ENCODE results near the gene FBP2. TPM values are rescaled to one million over a fixed set of nuclear protein-coding genes. Genes with fewer than 3 reads are reported as not detected.

Gene FBP2
- total and polyA plus RNA-seq, 2 donors (not counting 1 experiment from before 2014, with no cell fraction given), result not detected

DNA sequence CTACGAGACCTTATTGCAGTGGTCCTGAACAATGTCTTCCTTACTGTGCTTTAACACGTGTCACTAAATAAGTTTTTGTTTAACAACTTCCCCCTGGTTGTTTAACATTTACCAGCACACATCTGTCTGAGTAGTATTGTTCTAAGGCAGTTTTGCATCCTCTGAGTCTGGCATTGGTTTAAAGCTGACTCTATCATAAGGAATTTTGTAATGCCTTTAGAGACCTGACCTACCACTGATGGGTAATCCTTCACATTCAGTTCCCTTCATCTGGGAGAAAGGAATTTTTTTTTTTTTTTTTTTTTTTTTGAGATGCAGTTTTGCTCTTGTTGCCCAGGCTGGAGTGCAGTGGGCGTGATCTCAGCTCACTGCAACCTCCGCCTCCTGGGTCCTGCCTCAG lies 58.7 kb downstream of the FBP2 start:
- Histone ChIP-seq H3K4me3 (replicated peaks in 1 of 4; ENCODE audit: control extremely low read depth in 1 of 4, insufficient read depth in 1 of 4, low read depth in 3 of 4, low read length in 4 of 4) (no peak overlapping the region), H3K9ac (ENCODE audit: insufficient read depth, low read length) (no peak overlapping the region), H4K20me1 (ENCODE audit: control insufficient read depth, extremely low read depth, insufficient read depth, low read length) (no peaks in the 10 kb centered on the region), H3K79me2 (ENCODE audit: control insufficient read depth, insufficient read depth, low read length) (no peaks in the 10 kb centered on the region), H3K27me3 (ENCODE audit: control insufficient read depth, insufficient read depth, low read length) (no peaks in the 10 kb centered on the region), H2AFZ (ENCODE audit: low read length) (no peak overlapping the region), H3K4me1 (ENCODE audit: control insufficient read depth, extremely low read depth, insufficient read depth, low read length) (no peaks in the 10 kb centered on the region), H3K36me3 (ENCODE audit: control insufficient read depth, insufficient read depth, low read length) (no peaks in the 10 kb centered on the region), H3K4me2 (ENCODE audit: extremely low read depth, insufficient read depth, low read length) (no peak overlapping the region), H3K9me3 (ENCODE audit: control insufficient read depth, insufficient read depth, low read depth, low read length) (no peaks in the 10 kb centered on the region), H3K27ac (ENCODE audit: insufficient read depth, low read length) (no peak overlapping the region)
- TF ChIP-seq, protein P1, sequence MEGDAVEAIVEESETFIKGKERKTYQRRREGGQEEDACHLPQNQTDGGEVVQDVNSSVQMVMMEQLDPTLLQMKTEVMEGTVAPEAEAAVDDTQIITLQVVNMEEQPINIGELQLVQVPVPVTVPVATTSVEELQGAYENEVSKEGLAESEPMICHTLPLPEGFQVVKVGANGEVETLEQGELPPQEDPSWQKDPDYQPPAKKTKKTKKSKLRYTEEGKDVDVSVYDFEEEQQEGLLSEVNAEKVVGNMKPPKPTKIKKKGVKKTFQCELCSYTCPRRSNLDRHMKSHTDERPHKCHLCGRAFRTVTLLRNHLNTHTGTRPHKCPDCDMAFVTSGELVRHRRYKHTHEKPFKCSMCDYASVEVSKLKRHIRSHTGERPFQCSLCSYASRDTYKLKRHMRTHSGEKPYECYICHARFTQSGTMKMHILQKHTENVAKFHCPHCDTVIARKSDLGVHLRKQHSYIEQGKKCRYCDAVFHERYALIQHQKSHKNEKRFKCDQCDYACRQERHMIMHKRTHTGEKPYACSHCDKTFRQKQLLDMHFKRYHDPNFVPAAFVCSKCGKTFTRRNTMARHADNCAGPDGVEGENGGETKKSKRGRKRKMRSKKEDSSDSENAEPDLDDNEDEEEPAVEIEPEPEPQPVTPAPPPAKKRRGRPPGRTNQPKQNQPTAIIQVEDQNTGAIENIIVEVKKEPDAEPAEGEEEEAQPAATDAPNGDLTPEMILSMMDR (conservative IDR thresholded peaks at IDR 0.05 in 1 of 2, IDR thresholded peaks at IDR 0.05 in 1 of 2; ENCODE audit: low read depth in 1 of 2, low read length in 2 of 2), result no peak
- TF ChIP-seq EZH2 (IDR thresholded peaks at IDR 0.05; ENCODE audit: low read length, missing control alignments), result no peak
- DNase-seq (ENCODE audit: low read depth in 2 of 2), result peak in 1 of 2 donors; percentile 18

DNA sequence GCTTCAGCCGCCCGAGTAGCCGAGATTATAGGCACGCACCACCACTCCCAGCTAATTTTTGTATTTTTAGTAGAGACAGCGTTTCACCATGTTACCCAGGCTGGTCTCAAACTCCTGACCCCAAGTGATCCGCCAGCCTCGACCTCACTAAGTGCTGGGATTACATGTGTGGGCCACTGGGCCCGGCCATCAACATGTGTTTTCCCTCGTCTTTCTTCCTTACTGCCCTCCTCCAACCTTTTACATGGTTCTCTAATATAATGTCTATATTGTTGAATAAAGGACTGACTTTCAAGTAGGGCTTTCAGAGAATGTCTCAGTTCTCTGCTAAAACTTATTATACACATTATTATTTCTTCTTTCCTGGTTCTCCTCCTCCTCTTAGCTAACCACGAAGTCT lies 60.0 kb downstream of the FBP2 start:
- Histone ChIP-seq H4K20me1 (ENCODE audit: control insufficient read depth, extremely low read depth, insufficient read depth, low read length) (no peaks in the 10 kb centered on the region), H3K4me2 (ENCODE audit: extremely low read depth, insufficient read depth, low read length) (no peak overlapping the region), H3K36me3 (ENCODE audit: control insufficient read depth, insufficient read depth, low read length) (no peaks in the 10 kb centered on the region), H3K79me2 (ENCODE audit: control insufficient read depth, insufficient read depth, low read length) (no peaks in the 10 kb centered on the region), H3K27ac (ENCODE audit: insufficient read depth, low read length) (no peak overlapping the region), H3K9ac (ENCODE audit: insufficient read depth, low read length) (no peak overlapping the region), H3K9me3 (ENCODE audit: control insufficient read depth, insufficient read depth, low read depth, low read length) (no peaks in the 10 kb centered on the region), H3K4me1 (ENCODE audit: control insufficient read depth, extremely low read depth, insufficient read depth, low read length) (no peaks in the 10 kb centered on the region), H3K4me3 (replicated peaks in 1 of 4; ENCODE audit: control extremely low read depth in 1 of 4, insufficient read depth in 1 of 4, low read depth in 3 of 4, low read length in 4 of 4) (no peak overlapping the region), H2AFZ (ENCODE audit: low read length) (no peak overlapping the region), H3K27me3 (ENCODE audit: control insufficient read depth, insufficient read depth, low read length) (no peaks in the 10 kb centered on the region)
- TF ChIP-seq, protein P1 (conservative IDR thresholded peaks at IDR 0.05 in 1 of 2, IDR thresholded peaks at IDR 0.05 in 1 of 2; ENCODE audit: low read depth in 1 of 2, low read length in 2 of 2), result no peak
- TF ChIP-seq EZH2 (IDR thresholded peaks at IDR 0.05; ENCODE audit: low read length, missing control alignments), result no peak
- no peak for DNase-seq (ENCODE audit: low read depth in 2 of 2)

DNA sequence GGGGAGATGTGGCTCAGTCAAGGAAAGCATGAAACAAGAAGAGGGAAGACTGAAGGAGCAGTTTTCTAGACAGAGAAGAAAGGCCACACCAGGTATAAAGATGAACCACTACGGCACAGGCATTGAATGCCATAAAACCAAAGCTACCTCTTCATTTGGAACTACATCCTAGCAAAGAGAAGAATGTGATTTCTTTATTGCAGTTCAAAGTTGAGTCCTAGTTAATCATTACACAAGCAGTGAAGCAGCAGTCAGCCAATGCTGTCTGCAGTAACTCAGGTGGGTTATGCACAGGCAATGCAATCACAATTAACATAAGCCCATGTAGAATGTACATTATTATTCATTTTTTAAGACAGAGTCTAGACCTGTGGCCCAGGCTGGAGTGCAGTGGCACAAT lies 60.5 kb downstream of the FBP2 start:
- Histone ChIP-seq H3K4me1 (ENCODE audit: control insufficient read depth, extremely low read depth, insufficient read depth, low read length) (no peaks in the 10 kb centered on the region), H3K27me3 (ENCODE audit: control insufficient read depth, insufficient read depth, low read length) (no peaks in the 10 kb centered on the region), H3K4me2 (ENCODE audit: extremely low read depth, insufficient read depth, low read length) (no peak overlapping the region), H3K27ac (ENCODE audit: insufficient read depth, low read length) (no peak overlapping the region), H3K9me3 (ENCODE audit: control insufficient read depth, insufficient read depth, low read depth, low read length) (no peaks in the 10 kb centered on the region), H3K79me2 (ENCODE audit: control insufficient read depth, insufficient read depth, low read length) (no peaks in the 10 kb centered on the region), H3K36me3 (ENCODE audit: control insufficient read depth, insufficient read depth, low read length) (no peaks in the 10 kb centered on the region), H3K9ac (ENCODE audit: insufficient read depth, low read length) (no peak overlapping the region), H2AFZ (ENCODE audit: low read length) (no peak overlapping the region), H4K20me1 (ENCODE audit: control insufficient read depth, extremely low read depth, insufficient read depth, low read length) (no peaks in the 10 kb centered on the region), H3K4me3 (replicated peaks in 1 of 4; ENCODE audit: control extremely low read depth in 1 of 4, insufficient read depth in 1 of 4, low read depth in 3 of 4, low read length in 4 of 4) (no peak overlapping the region)
- TF ChIP-seq, protein P1 (conservative IDR thresholded peaks at IDR 0.05 in 1 of 2, IDR thresholded peaks at IDR 0.05 in 1 of 2; ENCODE audit: low read depth in 1 of 2, low read length in 2 of 2), result no peak
- no peak for TF ChIP-seq EZH2 (IDR thresholded peaks at IDR 0.05; ENCODE audit: low read length, missing control alignments)
- DNase-seq (ENCODE audit: low read depth in 2 of 2), result no peak
